GM19025 (cell line): ENCODE data around the gene MRPS10.

ENCODE experiments used
- ATAC-seq: cut with Tn5 transposase; IDR thresholded peaks from one replicate; pipeline ENCODE4 v1.9.1; 2021; ENCODE audit warnings: mild to moderate bottlenecking, low read depth, moderate library complexity; ENCODE audit not compliant: unreplicated experiment

MRPS10 gene

GRCh38 chr6:42217519-42218367, at the start of gene MRPS10:
TSS of gene MRPS10 (minus strand) at chr6:42217861. CDS start at chr6:42217849, 12 bp downstream.
- peak; percentile 94 for ATAC-seq

DNA sequence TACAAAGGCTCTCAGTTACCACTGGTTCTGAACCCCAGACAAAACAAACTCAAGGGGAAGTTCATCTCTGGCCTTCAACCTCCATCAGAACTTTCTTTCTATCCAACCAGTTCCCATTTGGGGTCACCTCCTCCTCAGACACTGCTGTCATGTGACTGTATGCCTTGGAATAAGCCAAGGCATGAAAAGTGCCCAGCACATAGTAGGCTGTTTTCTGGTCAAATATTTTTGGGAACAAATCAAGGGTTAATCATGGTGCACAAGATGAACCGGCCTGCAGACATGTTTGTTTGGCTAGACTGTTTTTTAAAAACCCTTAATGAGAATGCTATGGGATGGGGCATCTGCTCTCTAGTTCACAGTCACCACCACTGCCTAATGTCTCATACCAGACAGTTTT, 48.9 kb upstream of the MRPS10 start:
- ATAC-seq: no peak

GRCh38 chr6:42264852-42265390, 47.3 kb upstream of the MRPS10 start:
- ATAC-seq: no peak

DNA sequence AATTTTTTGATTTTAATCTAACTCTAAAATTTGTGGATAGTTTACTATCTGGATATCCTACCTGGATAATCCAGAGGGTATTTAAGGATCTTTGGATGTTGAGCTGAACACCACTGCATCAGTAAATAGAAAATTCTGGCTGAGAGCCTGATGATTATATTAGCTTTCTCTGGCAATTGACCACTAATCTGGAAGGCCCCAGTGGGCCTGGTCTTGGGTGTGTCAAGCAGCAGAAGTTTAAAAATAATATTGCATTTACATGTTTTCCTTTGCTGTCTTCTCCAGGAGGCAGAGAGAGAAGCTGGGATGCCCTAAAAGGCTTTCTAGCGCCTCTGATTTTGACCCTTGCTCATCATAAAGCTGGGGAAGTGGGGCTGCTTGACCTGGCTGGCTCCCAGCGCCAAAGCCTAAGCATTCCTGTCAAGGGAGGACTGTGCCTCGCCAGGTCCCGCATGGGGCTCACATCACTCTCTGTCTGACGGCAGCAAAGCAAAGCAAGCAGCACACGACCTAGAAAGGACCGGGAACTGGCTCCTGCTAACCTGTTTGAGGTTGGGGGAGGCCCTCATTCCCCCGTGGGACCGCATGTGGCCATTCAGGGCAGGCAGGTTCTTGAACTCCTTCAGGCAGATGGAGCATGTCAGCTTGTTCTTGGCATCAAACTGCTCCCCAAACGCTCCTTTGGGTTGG, 46.6 kb upstream of the MRPS10 start:
- no peak for ATAC-seq

GRCh38 chr6:42263165-42263728, 45.6 kb upstream of the MRPS10 start:
- ATAC-seq: no peak

GRCh38 chr6:42260972-42261371, 43.3 kb upstream of the MRPS10 start:
- no peak for ATAC-seq

DNA sequence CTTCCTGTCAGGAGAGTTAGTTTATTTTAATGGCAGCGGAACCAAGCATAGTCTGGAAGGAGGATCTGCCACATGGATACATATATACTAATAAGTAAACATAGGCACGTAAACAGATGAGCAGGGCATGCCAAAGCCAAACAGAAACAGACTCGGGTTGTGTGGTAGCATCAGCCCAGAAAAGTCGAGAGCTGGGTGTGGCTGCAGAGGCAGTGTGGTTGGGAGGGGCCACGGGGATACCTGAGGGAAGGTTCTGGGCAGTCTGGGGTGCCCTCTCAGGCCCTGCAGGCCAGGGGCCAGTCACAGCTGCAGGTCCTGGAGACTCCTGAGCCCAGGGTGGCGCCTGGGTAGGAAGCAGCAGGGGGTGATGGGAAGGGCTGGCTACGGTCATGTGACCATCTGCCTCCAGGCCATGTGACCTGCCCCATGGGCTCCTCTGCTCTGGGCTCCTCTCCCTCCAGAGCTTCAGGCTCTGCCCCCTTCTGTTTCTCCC, 42.8 kb upstream of the MRPS10 start:
- no peak for ATAC-seq

GRCh38 chr6:42259841-42260395, 42.3 kb upstream of the MRPS10 start:
- ATAC-seq: no peak

- ATAC-seq: no peak
These were observed 41.6 kb upstream of the MRPS10 start for GRCh38 chr6:42259286-42259685.

DNA sequence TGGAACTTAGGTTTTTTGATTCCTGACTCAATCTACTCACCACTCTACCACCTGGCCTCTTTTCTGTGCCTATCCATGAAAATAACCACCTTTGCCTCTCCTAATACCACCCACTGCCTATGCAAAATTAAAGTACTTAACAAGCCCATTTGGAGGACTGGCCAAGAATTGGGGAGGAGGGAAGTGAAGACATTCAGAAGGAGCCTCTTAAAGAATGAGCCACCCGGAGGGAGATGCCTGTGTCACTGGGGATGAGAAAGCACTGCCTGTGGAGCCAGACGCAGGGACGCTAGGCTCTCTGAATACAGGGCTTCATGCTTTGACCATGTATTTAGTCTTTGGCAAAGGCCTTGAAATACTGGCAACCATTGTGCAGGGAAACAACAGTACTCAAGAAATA, 40.0 kb upstream of the MRPS10 start:
- ATAC-seq: no peak

- ATAC-seq: no peak
These were observed 39.4 kb upstream of the MRPS10 start for GRCh38 chr6:42257063-42257462.

GRCh38 chr6:42255050-42255449, 37.4 kb upstream of the MRPS10 start:
- no peak for ATAC-seq

DNA sequence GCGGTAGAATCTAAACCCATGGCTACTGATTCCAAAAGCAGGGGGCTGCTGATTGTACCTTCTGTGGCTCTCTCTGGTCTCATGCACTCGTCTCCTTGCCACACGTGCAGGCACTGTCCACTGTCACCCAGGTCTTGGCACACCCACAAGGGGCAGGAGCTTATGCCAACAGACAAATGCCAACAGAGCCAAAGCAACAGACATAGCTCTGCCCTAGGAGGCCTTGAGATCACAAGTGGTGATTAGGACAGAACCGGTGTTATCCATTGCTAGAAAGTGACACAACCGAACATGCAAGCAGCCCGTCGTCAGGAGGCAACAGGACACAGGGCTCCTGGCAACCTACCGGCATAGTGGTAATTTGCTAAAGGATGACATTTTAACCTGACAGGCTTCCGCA, 36.8 kb upstream of the MRPS10 start:
- no peak for ATAC-seq

DNA sequence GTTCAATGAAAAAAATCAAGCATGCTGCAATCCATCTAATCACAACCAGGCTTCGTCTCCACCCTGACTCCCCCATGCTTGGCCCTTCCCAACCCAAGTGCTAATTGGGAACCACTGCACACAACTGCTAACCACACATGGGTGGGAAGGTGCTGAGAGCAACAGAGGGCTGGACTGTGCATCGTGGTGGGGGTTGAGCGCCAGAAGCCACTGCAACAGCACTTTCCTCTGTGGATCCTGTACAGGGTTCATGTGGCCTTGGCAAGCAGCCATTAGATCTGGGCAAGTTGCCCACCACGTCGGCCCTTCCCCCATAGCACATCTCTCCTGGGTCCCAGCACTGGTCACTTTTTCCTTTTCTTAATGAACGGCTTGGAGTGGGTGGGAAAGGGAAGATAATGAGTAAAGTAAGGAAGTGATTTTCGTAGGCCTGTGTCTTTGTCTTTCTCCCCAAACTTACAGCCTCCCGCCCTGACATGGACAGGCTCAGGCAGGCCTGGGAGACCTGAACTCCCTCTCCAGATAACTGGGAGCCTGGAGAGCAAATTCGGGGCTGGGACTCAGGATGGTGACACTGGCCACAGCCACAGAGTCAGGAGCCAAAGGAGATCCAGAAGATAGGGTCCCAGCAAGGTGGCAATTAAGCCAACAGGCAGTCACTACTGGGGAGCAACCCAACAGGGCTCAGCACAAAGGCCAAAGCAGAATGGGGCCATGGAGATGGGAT, 34.4 kb upstream of the MRPS10 start:
- no peak for ATAC-seq

DNA sequence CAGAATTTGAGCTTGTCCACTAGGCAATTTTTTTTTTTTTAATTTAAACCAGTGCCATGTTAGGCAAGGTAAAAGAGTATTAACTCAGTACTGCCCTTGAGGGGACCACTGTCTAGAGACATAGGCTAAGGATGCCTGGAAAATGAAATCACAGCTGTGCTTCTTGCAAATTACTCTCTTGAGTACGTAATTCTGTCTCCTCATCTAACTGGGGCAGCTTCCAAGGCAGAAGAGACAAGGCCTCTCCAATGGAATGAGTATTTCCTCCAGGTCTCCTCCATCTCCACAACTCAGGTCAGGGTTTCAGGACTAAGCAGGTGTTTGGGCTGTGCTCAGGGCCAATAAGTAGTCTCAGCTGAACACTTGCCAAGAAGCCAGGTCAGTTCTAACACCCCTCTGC, 33.8 kb upstream of the MRPS10 start:
- no peak for ATAC-seq

DNA sequence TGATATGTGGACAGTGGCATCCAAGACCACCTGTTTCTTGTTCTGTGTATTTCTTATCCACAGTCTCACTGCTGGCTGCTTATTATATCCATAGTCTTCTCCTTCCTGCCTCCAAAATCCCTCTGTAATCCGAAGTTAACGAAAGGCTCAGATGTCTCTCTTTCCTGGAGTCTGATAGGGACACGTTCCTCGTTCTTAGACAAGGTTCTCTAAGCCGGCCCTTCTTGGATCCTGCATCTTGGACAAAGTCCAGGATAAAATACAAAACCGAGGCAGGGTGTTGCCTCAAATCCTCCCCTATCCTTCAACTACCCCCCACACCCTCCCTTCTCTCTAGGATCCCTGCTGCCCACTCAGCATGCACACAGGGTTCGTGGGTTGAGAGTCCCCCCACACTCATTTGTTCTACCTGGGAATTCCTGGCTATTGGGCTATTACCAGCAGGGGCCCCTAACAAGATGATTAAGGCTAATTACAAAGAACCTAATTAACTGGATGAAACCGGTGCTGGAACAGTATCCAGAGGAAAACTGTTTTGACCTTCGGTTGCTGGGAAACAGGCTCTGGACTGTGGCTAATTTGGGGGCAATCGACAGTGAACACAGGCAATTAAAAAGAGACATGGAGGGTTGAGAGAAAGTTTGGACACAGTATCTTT, 32.7 kb upstream of the MRPS10 start:
- ATAC-seq: no peak

GRCh38 chr6:42249279-42249678, 31.6 kb upstream of the MRPS10 start:
- ATAC-seq: no peak

- ATAC-seq: no peak
These were observed 25.4 kb upstream of the MRPS10 start for GRCh38 chr6:42243046-42243445.

- ATAC-seq: no peak
These were observed 24.3 kb upstream of the MRPS10 start for GRCh38 chr6:42241915-42242314.
